C4-2B (cell line): ENCODE measurements around the gene THBS2.
"Not testable (repeated sequence)": the region's sequence is repeated elsewhere in the genome, so short reads cannot be mapped to it uniquely, and the experiment has no call there.

Source experiments
- ZFX ChIP-seq: fragments of 450-650 bp; IDR thresholded peaks from 2 replicates; pipeline ENCODE4 v1.6.1; 2017
- TF ChIP-seq, protein P1 (sequence below): fragments of 450-650 bp; conservative IDR thresholded peaks from 2 replicates; pipeline ENCODE4 v1.5.1; 2017; ENCODE audit warnings: mild to moderate bottlenecking

DNA sequence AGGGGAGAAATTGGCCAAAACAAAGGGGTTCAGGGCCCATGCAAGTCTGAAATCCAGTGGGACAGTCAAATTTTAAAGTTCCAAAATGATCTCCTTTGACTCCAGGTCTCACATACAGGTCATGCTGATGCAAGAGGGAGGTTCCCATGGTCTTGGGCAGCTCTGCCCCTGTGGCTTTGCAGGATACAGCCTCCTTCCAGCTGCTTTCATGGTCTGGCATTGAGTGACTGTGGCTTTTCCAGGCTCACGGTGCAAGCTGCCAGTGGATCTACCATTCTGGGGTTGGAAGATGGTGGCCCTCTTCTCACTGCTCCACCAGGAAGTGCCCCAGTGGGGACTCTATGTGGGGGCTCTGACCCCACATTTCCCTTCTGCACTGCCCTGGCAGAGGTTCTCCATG, 73.8 kb downstream of the THBS2 start:
- TF ChIP-seq, protein P1, sequence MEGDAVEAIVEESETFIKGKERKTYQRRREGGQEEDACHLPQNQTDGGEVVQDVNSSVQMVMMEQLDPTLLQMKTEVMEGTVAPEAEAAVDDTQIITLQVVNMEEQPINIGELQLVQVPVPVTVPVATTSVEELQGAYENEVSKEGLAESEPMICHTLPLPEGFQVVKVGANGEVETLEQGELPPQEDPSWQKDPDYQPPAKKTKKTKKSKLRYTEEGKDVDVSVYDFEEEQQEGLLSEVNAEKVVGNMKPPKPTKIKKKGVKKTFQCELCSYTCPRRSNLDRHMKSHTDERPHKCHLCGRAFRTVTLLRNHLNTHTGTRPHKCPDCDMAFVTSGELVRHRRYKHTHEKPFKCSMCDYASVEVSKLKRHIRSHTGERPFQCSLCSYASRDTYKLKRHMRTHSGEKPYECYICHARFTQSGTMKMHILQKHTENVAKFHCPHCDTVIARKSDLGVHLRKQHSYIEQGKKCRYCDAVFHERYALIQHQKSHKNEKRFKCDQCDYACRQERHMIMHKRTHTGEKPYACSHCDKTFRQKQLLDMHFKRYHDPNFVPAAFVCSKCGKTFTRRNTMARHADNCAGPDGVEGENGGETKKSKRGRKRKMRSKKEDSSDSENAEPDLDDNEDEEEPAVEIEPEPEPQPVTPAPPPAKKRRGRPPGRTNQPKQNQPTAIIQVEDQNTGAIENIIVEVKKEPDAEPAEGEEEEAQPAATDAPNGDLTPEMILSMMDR, result not testable (repeated sequence)
- TF ChIP-seq ZFX, result not testable (repeated sequence)
